Cardiac septum (tissue), 1 donor: ENCODE results near the gene SRRM2. TPM values are rescaled to one million over a fixed set of nuclear protein-coding genes. Genes with fewer than 3 reads are reported as not detected.

Experiments
- DNase-seq: peaks from one replicate; pipeline ENCODE4 v3.0.0-alpha.2; 2020; ENCODE audit warnings: low spot score
- intact Hi-C: fragments of 100-400 bp; cut with DNase I; formaldehyde crosslinking; loops from one replicate; pipeline ENCODE4 v1.14.0; 2022
- total RNA-seq: library from RNA; stranded (reverse); fragmentation: NEBNext Ultra II Directional; extraction: Animal tissue kit (Norgen Biotek cat#: 25700); gene quantifications from one replicate; pipeline ENCODE4 v1.2.1, GENCODE V29; 2021
- donor health status: DM: no; HTN: no; CAD: no.

Gene SRRM2
- total RNA-seq, 1 donor from 2014 or later, result 335 TPM

GRCh38 chr16:2808181-2808580 lies 55.7 kb downstream of the SRRM2 start:
- DNase-seq, result no peak
- intact Hi-C loops, result no loop called here

- intact Hi-C loops, result no loop called here
- no peak for DNase-seq
These were observed 56.8 kb downstream of the SRRM2 start for GRCh38 chr16:2809149-2809760.

DNA sequence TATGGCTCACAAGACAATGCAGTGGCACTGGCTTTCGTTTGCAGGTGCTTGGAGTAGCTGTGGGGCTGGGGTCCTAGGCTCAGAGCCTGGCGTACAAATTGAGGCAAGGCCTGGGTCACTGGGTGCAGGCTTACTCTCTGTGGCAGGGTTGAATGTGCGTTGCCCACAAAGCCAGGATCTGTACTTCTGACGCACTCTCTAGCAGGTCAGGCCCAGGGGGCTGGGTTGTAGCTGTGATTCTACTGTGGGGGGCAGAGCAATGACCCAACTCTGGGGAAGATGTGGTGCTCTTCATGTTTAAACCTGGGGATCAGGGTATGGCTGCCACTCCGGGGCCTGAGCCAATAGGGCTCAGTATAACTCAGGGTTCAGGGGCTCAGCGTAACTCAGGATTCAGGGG lies 58.2 kb downstream of the SRRM2 start:
- DNase-seq, result no peak
- intact Hi-C loops, result no loop called here

GRCh38 chr16:2811703-2812471 lies 59.4 kb downstream of the SRRM2 start:
- intact Hi-C loops, result no loop called here
- no peak for DNase-seq

GRCh38 chr16:2813771-2814221 lies 61.4 kb downstream of the SRRM2 start:
- intact Hi-C loops, result no loop called here

DNA sequence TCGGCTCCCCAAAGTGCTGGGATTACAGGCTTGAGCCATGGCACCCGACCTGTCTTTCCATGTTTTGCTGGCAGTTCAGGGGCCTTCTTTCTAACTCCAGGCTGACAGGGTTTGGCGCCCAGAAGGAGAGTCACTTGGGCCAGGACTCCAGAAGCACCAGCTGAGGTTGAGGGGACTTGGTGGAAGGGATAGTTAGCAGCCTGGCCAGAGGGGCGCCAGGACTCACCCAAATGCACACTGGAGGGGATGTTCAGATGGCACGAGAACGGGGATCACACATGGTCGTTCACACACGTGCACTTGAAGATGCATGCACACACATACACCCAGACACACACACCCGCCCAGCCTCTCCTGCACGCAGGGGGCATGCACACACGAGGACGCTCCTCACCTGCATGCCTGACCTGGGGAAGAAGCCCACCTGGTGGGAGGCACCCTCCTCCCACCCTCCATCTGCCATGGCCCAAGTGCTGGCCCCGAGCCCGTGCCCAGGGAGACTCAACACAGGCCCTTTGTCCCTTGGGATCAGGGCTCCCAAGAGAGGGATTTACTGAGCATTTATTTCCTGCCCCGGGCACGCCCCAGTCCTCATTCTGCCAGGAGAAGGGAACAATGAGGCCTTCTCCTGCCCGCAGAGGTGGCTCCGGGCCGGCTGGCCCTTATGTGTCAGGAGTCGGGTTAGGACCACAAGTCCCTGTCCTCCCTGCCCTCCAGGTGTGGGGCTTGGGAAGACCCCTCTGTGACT lies 62.3 kb downstream of the SRRM2 start:
- intact Hi-C loops, result no loop called here
- DNase-seq, result no peak

More at GRCh38 chr16:2813771-2814221, 61.4 kb downstream of the SRRM2 start:
- DNase-seq, result peak; percentile 57

DNA sequence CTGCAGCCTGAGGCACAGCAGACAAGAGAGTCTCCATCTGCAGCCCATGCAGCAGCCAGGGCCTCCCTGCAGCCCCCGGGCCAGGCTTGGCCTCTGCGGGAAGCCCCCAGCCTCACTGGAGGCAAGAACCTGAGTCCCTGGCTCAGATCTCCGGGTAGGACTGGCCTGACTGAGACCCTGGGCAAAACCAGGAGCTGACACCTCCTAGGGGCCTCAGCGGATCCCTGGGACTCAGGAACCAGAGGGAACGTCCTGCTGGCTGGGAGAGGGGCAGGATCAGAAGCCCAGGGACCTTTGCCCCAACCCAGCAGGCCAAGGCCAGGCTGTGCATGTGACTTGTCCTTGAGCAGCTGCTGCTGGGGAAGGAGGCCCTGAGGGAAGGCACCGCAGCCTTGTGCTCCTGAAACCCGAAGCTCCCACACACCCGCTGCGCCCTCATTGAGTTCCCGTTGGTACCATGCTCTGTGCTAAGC lies 62.9 kb downstream of the SRRM2 start:
- intact Hi-C loops, result no loop called here
- no peak for DNase-seq

GRCh38 chr16:2816751-2817339 lies 64.4 kb downstream of the SRRM2 start, which contains the start of gene PRSS21:
Gene PRSS21 (plus strand): TSS chr16:2817237. CDS start chr16:2817269, 32 bp downstream.
- peak; percentile 33 for DNase-seq
- intact Hi-C loops, result no loop called here

- intact Hi-C loops, result no loop called here
- peak; percentile 70 for DNase-seq
These were observed 65.2 kb downstream of the SRRM2 start for GRCh38 chr16:2817340-2818271.

GRCh38 chr16:2818272-2818876 lies 65.9 kb downstream of the SRRM2 start:
- peak; percentile 51 for DNase-seq
- intact Hi-C loops, result no loop called here

GRCh38 chr16:2819179-2819938 lies 66.9 kb downstream of the SRRM2 start:
- intact Hi-C loops, result no loop called here

GRCh38 chr16:2819939-2820835 lies 67.7 kb downstream of the SRRM2 start:
- intact Hi-C loops, result no loop called here
- peak; percentile 66 for DNase-seq

More at GRCh38 chr16:2819179-2819938, 66.9 kb downstream of the SRRM2 start:
- peak; percentile 66 for DNase-seq

Other genes starting within 250 kb of the SRRM2 start
- gene ATP6V0C, start 238.7 kb upstream of the SRRM2 start, total RNA-seq, result 137 TPM
- gene AMDHD2, start 232.3 kb upstream of the SRRM2 start, total RNA-seq, result 12.4 TPM
- not detected for gene CEMP1, start 221.2 kb upstream of the SRRM2 start, total RNA-seq
- gene PDPK1, start 214.6 kb upstream of the SRRM2 start, total RNA-seq, result 41.0 TPM
- gene KCTD5, start 70.1 kb upstream of the SRRM2 start, total RNA-seq, result 13.9 TPM
- 0.40 TPM for gene PRSS27, start 32.4 kb upstream of the SRRM2 start, total RNA-seq
- gene ELOB, start 24.6 kb downstream of the SRRM2 start, total RNA-seq, result 278 TPM
- not detected for gene PRSS33, start 34.9 kb downstream of the SRRM2 start, total RNA-seq
- not detected for gene PRSS41, start 45.8 kb downstream of the SRRM2 start, total RNA-seq
- not detected for gene PRSS21, start 64.6 kb downstream of the SRRM2 start, total RNA-seq
- not detected for gene ZG16B, start 77.7 kb downstream of the SRRM2 start, total RNA-seq
- not detected for gene PRSS22, start 105.5 kb downstream of the SRRM2 start, total RNA-seq
- 20.8 TPM for gene FLYWCH2, start 130.6 kb downstream of the SRRM2 start, total RNA-seq
- 43.5 TPM for gene FLYWCH1, start 159.3 kb downstream of the SRRM2 start, total RNA-seq
- gene KREMEN2, start 211.6 kb downstream of the SRRM2 start, total RNA-seq, result not detected
- 10.9 TPM for gene PAQR4, start 216.7 kb downstream of the SRRM2 start, total RNA-seq
- 1.8 TPM for gene PKMYT1, start 227.8 kb downstream of the SRRM2 start, total RNA-seq